Panc1 (cell line): ENCODE measurements around the gene SIAH3. TPM values are rescaled to one million over a fixed set of nuclear protein-coding genes. Genes with fewer than 3 reads are reported as not detected.
"Not testable (repeated sequence)": the region's sequence is repeated elsewhere in the genome, so short reads cannot be mapped to it uniquely, and the experiment has no call there.

Source experiments
- ATAC-seq: fragments of 200-7000 bp; cut with Tn5 transposase; 2 replicates; pipeline ENCODE4 v1.9.1; 2020; ENCODE audit warnings: mild to moderate bottlenecking, moderate library complexity
- BruUV-seq: library from RNA; stranded (reverse); fragments of 400-500 nt; replicated peaks from 2 replicates; lab custom pipeline; 2021; lab: Mats Ljungman, UMichigan
- CTCF ChIA-PET: fragments of 300-600 bp; sonication (Branson Sonifier 250); formaldehyde crosslinking; loops from one replicate; lab custom pipeline; 2022; ENCODE audit warnings: antibody characterized with exemption; lab: Charles Lee
- POLR2A ChIA-PET: fragments of 300-600 bp; sonication (Branson Sonifier 250); formaldehyde crosslinking; loops from one replicate; lab custom pipeline; 2022; ENCODE audit warnings: antibody characterized with exemption; lab: Charles Lee
- DNase-seq: peaks from one replicate; pipeline ENCODE4 v3.0.0-alpha.2; 2010; ENCODE audit warnings: low read depth, low spot score
- H3K27ac ChIP-seq: 2 replicates; pipeline ENCODE4 v1.5.1; 2011; ENCODE audit warnings: mild to moderate bottlenecking, low read length, inconsistent platforms
- H3K27me3 ChIP-seq: fragments of 200-500 bp; sonication (Bioruptor generic); 2 replicates; pipeline ENCODE4 v1.6.0; 2014; ENCODE audit warnings: low read length, inconsistent platforms; ENCODE audit not compliant: control insufficient read depth, insufficient read depth
- H3K36me3 ChIP-seq: fragments of 200-500 bp; sonication (Bioruptor generic); 2 replicates; pipeline ENCODE4 v1.5.1; 2014; ENCODE audit warnings: inconsistent platforms, mild to moderate bottlenecking, low read length, moderate library complexity; ENCODE audit not compliant: control insufficient read depth, insufficient read depth
- H3K4me1 ChIP-seq: 2 replicates; pipeline ENCODE4 v1.5.1; 2011; ENCODE audit warnings: inconsistent platforms, mild to moderate bottlenecking, low read length, moderate library complexity; ENCODE audit not compliant: control insufficient read depth, insufficient read depth
- H3K4me3 ChIP-seq, 2 experiments: 2 replicates each; pipeline ENCODE4 v1.5.1; 2011 to 2012; ENCODE audit warnings: low read depth in 2 of 2, low read length in 2 of 2, mild to moderate bottlenecking in 2 of 2, inconsistent platforms in 1 of 2, moderate library complexity in 1 of 2
- H3K9me3 ChIP-seq: fragments of 200-500 bp; sonication (Bioruptor generic); 2 replicates; pipeline ENCODE4 v1.5.1; 2014; ENCODE audit warnings: low read depth, mild to moderate bottlenecking, inconsistent platforms, low read length, moderate library complexity; ENCODE audit not compliant: control insufficient read depth, insufficient read depth
- CTCF ChIP-seq: fragments of 450-650 bp; IDR thresholded peaks from 2 replicates; pipeline ENCODE4 v1.5.1; 2017; ENCODE audit warnings: mild to moderate bottlenecking
- POLR2AphosphoS5 ChIP-seq: IDR thresholded peaks from 2 replicates; pipeline ENCODE4 v1.6.1; 2012; ENCODE audit warnings: mild to moderate bottlenecking, low read depth, low read length, moderate library complexity
- REST ChIP-seq, 2 experiments: IDR thresholded peaks; 2 replicates each; pipeline ENCODE4 v1.6.1; 2011 to 2012; ENCODE audit warnings: low read depth in 2 of 2, control low read depth in 1 of 2, low read length in 1 of 2, mild to moderate bottlenecking in 1 of 2, moderate library complexity in 1 of 2; ENCODE audit not compliant: insufficient read depth in 1 of 2
- SIN3A ChIP-seq: IDR thresholded peaks from 2 replicates; pipeline ENCODE4 v1.6.1; 2012; ENCODE audit warnings: low read depth, mild to moderate bottlenecking, low read length, moderate library complexity, borderline replicate concordance; ENCODE audit not compliant: insufficient read depth
- TCF7L2 ChIP-seq: IDR thresholded peaks from 2 replicates; pipeline ENCODE4 v1.6.1; 2011; ENCODE audit warnings: mild to moderate bottlenecking, low read depth, low read length, inconsistent platforms
- in situ Hi-C: cut with HindIII; loops from 2 replicates; pipeline ENCODE4 v1.10.0; 2016; ENCODE audit warnings: low sequenced_read_pairs, low pct_unique_long_range_greater_than_20kb
- intact Hi-C: fragments of 100-400 bp; cut with micrococcal nuclease; formaldehyde crosslinking; loops from one replicate; pipeline ENCODE4 v1.10.0; 2022; ENCODE audit not compliant: unreplicated experiment
- total RNA-seq: library from RNA; stranded (reverse); gene quantifications from one replicate; pipeline ENCODE4 v1.2.1, GENCODE V29; 2021; ENCODE audit not compliant: unreplicated experiment

Gene SIAH3
- total RNA-seq, 1 experiment from 2014 or later: not detected

- TF ChIP-seq SIN3A (no peak), TCF7L2 (no peak), POLR2AphosphoS5 (no peak), REST (IDR thresholded peaks at IDR 0.05; ENCODE audit: insufficient read depth in 1 of 2, low read depth in 2 of 2, low read length in 1 of 2) (no peak), CTCF (no peak)
- CTCF ChIA-PET: no interaction called here
- H3K27ac ChIP-seq: no peak overlapping the region
Measured at GRCh38 chr13:45763419-45763818, 88.1 kb downstream of the SIAH3 start.

GRCh38 chr13:45757589-45757988 lies 94.0 kb downstream of the SIAH3 start:
- intact Hi-C loops, H3K4me1 ChIP-seq: not testable (repeated sequence)

More at GRCh38 chr13:45763419-45763818, 88.1 kb downstream of the SIAH3 start:
- Histone ChIP-seq H3K4me3 (no peak overlapping the region), H3K4me1 (no peaks in the 10 kb centered on the region), H3K9me3 (no peaks in the 10 kb centered on the region), H3K36me3 (no peaks in the 10 kb centered on the region), H3K27me3 (no peaks in the 10 kb centered on the region)
- BruUV-seq: no TSS peak
- intact Hi-C loops (no loop called here), in situ Hi-C loops (no loop called here)
- DNase-seq (no peak), ATAC-seq (no peak)
- POLR2A ChIA-PET: no interaction called here

GRCh38 chr13:45756498-45756897 lies 95.1 kb downstream of the SIAH3 start:
- BruUV-seq, CTCF ChIA-PET, intact Hi-C loops, H3K27me3 ChIP-seq, ATAC-seq, H3K9me3 ChIP-seq, H3K36me3 ChIP-seq, H3K27ac ChIP-seq, H3K4me1 ChIP-seq, in situ Hi-C loops, DNase-seq, H3K4me3 ChIP-seq, POLR2A ChIA-PET: not testable (repeated sequence)

More at GRCh38 chr13:45757589-45757988, 94.0 kb downstream of the SIAH3 start:
- DNase-seq, CTCF ChIA-PET, H3K4me3 ChIP-seq, H3K9me3 ChIP-seq, H3K27me3 ChIP-seq, H3K36me3 ChIP-seq, in situ Hi-C loops, ATAC-seq, POLR2A ChIA-PET, H3K27ac ChIP-seq, BruUV-seq: not testable (repeated sequence)
